Suppressor macrophage treated with lipopolysaccharide for 1 hour (primary cell): ENCODE measurements around the gene MOK.
A peak's percentile ranks its signal among the peaks of the same experiment; 100 is the strongest.
"Not testable (repeated sequence)": the region's sequence is repeated elsewhere in the genome, so short reads cannot be mapped to it uniquely, and the experiment has no call there.

Source experiments
- DNase-seq, 3 donors: peaks; one replicate each; pipeline ENCODE4 v3.0.0-alpha.2; 2020 to 2022

Gene MOK

GRCh38 chr14:102304611-102305506 is at the start of gene MOK:
MOK (minus strand) TSS chr14:102305164; CDS start chr14:102304968, 196 bp downstream.
- DNase-seq, result peak; percentile 97 to 99 (median 98)

DNA sequence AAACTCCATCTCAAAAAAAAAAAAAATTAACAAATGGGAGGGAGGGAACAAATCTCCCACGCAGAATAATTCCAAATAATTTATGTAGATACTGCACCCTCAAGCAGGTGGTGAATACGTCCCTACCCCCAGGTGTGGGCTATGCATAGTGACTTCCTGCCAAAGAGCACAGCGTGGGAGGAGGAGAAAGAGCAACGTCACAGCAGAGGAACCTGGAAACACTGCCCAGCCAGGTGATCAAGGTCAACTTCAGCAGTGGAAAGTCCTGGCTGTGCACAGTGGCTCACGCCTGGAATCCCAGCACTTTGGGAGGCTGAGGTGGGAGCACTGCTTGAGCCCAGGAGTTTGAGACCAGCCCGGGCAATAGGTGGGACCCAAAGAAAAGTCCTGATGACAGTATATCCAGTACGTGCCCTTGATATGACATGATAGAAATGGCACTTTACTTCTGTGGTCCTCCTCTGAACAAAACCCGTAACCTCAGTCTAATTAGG is 48.2 kb upstream of the MOK start:
- no peak for DNase-seq

DNA sequence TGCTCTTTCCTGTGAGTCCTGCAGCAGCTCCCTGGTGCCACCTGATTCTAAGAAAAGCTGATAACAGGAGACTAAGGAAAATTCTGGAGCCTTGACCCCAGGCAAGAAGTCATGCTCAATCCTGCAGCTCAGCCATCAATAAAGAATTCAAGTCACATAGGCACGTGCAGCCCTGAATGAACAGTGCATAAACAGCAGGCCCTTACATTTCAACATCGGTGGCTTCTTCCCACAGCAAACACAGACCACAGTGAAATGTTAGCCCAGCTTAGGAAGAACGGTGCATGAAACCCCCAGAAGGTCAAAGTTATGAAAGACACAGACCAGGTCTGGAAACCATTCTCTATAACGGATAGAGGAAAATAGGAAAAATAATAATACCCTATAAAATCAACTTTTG is 47.2 kb upstream of the MOK start:
- DNase-seq, result no peak

DNA sequence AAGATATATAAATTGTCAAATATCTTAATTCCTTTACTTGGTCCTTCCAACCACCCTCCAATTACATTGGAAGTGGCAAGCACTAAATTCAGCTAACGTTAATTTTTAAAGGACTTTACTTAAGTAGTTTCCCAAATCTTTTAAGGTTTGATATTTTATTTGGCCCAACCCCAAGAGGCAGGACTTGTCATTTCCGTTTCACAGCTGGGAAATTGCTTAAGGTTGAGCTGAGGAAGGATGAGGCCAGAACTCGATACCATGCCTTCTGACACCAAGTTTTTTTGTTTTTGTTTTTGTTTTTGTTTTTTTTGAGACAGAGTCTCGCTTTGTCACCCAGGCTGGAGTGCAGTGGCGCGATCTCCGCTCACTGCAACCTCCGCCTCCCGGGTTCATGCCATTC is 46.6 kb upstream of the MOK start:
- DNase-seq, result peak; percentile 12 to 42 (median 28)

DNA sequence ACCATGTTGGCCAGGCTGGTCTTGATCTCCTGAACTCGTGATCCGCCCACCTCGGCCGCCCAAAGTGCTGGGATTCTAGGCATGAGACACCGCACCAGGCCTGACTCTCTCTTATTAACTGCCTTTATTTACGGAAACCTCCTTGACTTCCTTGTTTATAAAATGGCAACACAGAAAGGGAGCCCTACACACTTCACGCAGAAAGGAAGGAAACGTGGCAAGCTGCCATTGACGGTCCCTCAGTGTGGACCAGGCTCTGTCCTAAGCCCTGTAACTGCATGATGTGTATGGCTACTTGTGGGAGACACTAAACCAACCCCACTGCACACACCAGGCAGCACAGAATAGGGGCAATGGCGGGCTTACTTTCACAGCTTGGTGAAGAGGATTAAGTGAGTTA is 46.1 kb upstream of the MOK start:
- no peak for DNase-seq

GRCh38 chr14:102348376-102348775 is 43.4 kb upstream of the MOK start:
- no peak for DNase-seq

DNA sequence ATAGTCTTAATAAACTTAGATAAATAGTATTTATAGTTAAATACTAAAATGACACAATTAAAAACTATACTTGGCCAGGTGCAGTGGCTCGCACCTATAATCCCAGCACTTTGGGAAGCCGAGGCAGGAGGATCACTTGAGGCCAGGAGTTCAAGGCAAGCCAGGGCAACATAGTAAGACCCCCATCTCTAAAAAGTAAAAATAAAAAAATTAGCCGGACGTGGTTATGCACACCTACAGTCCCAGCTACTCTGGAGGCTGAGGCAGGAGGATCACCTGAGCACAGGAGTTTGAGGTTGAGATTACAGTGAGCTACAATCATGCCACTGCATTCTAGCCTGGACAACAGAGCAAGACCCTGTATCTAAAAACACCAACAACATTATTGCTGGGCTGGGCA is 41.7 kb upstream of the MOK start:
- no peak for DNase-seq

GRCh38 chr14:102345232-102345631 is 40.3 kb upstream of the MOK start:
- no peak for DNase-seq

GRCh38 chr14:102344485-102344884 is 39.5 kb upstream of the MOK start:
- DNase-seq, result no peak

- no peak for DNase-seq
Measured at GRCh38 chr14:102344084-102344483, 39.1 kb upstream of the MOK start.

DNA sequence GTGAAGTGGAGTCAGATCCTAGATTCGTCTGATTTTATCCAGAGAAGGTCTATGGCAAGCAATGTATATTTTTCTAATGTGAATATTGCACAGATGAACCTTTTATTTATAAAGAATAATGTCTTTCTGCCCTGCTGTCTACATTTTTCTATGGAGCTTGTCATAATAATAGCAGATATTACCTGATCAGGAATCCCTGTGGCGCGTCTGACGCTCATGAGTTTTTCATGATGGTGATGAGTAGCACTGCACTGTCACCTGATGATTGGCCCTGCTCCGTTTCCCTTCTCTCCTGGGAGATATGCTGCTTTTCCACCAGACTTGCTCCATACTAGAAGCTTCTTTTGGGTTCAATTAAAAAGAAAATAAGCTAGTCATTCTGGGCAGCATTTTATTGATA is 37.3 kb upstream of the MOK start:
- no peak for DNase-seq

- no peak for DNase-seq
Measured at GRCh38 chr14:102341566-102341965, 36.6 kb upstream of the MOK start.

DNA sequence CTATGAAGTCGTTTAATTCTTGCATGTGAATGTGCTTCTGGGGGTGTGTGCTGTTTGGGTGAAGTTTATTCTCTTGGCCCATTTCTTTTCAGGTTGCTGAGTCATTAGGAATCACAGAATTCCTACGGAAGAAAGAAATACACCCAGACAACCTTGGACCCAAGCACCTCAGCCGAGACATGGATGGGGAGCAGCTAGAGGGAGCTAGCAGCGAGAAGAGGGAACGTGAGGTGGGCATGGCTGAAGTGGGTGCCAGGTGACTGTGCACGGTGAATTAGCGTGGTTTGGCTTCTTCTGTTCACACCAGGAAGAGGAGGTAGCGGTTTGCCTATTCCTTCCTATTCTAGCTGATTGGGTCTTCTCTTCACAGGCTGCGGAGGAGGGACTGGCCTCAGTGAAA is 33.8 kb upstream of the MOK start:
- no peak for DNase-seq

- DNase-seq, result no peak
Measured at GRCh38 chr14:102335163-102335562, 30.2 kb upstream of the MOK start.

DNA sequence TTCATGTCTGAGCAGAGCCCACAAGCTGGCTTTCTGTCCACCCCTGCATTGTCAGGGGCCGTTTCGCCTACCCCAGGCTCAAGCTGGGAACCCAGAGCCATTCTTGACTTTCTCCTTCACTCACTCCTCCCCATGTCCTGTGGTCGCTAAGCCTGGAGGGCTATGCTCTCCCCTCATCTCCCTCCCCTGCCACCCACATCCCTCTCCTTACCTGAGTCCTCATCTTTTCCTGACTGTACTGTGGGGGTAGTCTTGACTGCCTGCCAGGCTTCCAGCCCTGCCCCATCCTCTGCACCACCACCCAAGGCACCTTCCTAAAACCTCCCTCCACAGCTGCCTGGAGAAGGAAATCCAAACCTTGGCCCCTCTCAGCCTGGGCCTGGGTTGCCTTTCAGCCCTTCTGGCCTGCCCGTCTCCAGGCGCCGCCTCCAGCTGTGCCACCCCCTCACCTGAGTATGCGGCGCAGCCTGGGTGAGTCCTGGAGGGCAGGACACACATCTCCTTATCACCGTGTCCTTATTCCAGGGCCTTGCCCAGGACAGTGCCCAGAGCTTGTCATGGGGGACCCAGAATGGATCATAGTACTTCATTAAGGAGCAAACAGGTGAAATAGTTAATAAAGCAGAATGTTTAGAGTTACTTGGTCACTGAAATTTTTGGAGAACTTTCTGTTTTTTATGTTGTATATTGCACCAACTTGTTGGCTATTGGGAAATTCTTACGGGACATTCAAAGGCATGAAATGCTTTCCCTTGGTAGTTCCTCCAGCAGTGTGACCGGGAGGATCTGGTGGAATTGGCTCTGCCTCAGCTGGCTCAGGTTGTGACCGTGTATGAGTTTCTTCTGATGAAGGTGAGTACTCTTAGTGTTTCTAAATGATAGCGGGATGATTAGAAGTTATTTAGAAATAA is 29.1 kb upstream of the MOK start:
- no peak for DNase-seq

DNA sequence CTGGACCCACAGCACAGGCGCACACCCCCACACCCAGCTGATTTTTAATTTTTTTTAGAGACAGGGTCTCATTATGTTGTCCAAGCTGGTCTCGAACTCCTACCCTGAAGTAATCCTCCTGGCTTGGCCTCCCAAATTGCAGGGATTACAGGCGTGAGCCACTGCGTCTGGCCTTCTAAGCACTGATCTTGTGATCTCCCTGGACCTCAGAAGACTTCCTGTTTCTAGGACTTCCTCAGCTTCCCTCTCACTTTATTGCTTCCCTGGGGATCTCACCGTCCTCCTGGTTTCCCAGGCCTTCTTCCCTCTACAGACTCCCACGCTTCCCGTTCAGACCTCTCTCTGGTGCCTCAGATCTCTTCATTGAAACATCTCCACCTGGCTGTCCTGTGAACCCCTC is 28.4 kb upstream of the MOK start:
- peak; percentile 30 to 42 (median 36) for DNase-seq

DNA sequence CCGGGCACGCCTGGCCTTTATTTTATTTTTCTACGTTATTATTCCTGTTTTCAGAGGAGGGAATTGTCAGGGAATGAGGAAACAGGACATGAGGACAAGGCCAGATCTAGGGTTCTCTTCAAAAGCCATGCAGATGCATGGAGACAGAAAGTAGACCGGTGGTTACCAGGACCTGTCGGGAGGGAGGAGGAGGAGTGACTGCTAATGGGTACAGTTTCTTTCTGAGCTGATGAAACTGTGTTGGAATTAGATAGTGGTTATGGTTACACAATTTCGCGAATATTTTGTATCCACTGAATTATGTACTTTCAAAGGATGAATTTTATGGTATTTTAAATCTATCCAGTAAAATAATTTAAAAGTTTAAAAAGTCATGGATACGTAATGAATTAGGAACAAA is 25.8 kb upstream of the MOK start:
- no peak for DNase-seq

GRCh38 chr14:102329381-102329780 is 24.4 kb upstream of the MOK start:
- DNase-seq, result not testable (repeated sequence)

DNA sequence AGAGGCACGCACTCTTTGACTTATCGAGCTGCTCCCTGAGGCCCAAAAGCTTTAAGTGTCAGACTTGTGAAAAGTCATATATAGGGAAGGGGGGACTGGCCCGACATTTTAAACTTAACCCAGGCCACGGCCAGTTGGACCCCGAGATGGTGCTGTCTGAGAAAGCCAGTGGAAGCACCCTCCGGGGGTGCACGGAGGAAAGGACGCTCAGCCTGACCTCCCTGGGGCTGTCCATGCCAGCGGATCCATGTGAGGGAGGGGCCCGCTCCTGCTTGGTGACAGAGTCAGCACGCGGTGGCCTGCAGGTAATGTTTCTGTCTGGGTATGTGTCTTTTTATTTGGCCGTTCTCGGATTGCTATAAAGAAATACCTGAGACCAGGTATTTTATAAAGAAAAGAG is 21.6 kb upstream of the MOK start:
- DNase-seq, result no peak

DNA sequence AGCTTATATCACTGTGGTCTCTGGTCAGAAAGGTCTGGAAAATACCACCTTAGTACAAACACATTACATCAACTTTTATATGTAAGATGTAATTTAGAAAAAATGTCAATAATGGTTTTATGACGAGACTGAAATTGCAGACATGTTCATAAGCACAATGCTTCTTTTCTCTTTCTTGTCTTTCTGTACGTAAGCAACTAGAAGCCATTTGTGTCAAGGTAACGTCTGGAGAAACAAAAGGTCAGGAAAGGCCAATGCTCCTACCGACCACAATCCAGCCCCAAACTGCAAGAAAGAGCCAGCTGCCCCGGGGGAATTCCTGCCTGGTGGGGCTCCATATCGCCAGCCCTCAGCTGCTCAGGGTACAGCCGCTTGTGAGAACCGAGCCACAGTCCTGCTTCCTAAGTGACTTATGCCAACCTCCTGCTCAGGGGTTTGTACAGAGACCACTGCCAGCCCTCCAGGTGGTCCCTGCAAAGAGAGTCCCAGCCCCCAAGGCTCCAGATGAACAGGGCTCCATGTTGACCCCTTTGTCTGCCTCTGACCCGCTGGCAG is 20.9 kb upstream of the MOK start:
- no peak for DNase-seq

- peak; percentile 76 to 80 (median 77) for DNase-seq
Measured at GRCh38 chr14:102323102-102323501, 18.1 kb upstream of the MOK start.

GRCh38 chr14:102321456-102322422 is 16.8 kb upstream of the MOK start:
- no peak for DNase-seq
